DLD1 (cell line): ENCODE data around the gene RGS9.

ENCODE experiments used
- in situ Hi-C: cut with HindIII; loops from 2 replicates; pipeline ENCODE4 v1.10.0; 2017; ENCODE audit warnings: low sequenced_read_pairs

The RGS9 gene

GRCh38 chr17:65202844-65203571, 65.8 kb downstream of the RGS9 start:
- in situ Hi-C loops = loop anchor here (25.0 kb wide), 1 partner anchor 266 kb away; no protein-coding TSS in a partner anchor

- in situ Hi-C loops = loop anchor here (25.0 kb wide), 1 partner anchor 267 kb away; no protein-coding TSS in a partner anchor
These were observed 66.8 kb downstream of the RGS9 start for GRCh38 chr17:65204001-65204400.

GRCh38 chr17:65205655-65206054, 68.5 kb downstream of the RGS9 start:
- in situ Hi-C loops = loop anchor here (5.0 to 25.0 kb wide), 2 partner anchors 98 to 268 kb away; no protein-coding TSS in a partner anchor

GRCh38 chr17:65207448-65207847, 70.3 kb downstream of the RGS9 start:
- in situ Hi-C loops = loop anchor here (5.0 to 25.0 kb wide), 2 partner anchors 100 to 270 kb away; no protein-coding TSS in a partner anchor

GRCh38 chr17:65208717-65209116, 71.5 kb downstream of the RGS9 start:
- in situ Hi-C loops = loop anchor here (5.0 to 25.0 kb wide), 2 partner anchors 101 to 271 kb away; no protein-coding TSS in a partner anchor

- in situ Hi-C loops = loop anchor here (25.0 kb wide), 1 partner anchor 281 kb away; no protein-coding TSS in a partner anchor
These were observed 81.1 kb downstream of the RGS9 start for GRCh38 chr17:65218261-65218660.

GRCh38 chr17:65219124-65219523, 82.0 kb downstream of the RGS9 start:
- in situ Hi-C loops = loop anchor here (25.0 kb wide), 1 partner anchor 282 kb away; no protein-coding TSS in a partner anchor

GRCh38 chr17:65219707-65220106, 82.5 kb downstream of the RGS9 start:
- in situ Hi-C loops = loop anchor here (25.0 kb wide), 1 partner anchor 282 kb away; no protein-coding TSS in a partner anchor

- in situ Hi-C loops = loop anchor here (25.0 kb wide), 1 partner anchor 283 kb away; no protein-coding TSS in a partner anchor
These were observed 83.6 kb downstream of the RGS9 start for GRCh38 chr17:65220732-65221131.

- in situ Hi-C loops = loop anchor here (25.0 kb wide), 1 partner anchor 285 kb away; no protein-coding TSS in a partner anchor
These were observed 85.1 kb downstream of the RGS9 start for GRCh38 chr17:65222214-65222738.

GRCh38 chr17:65225061-65225460, 87.9 kb downstream of the RGS9 start:
- in situ Hi-C loops = no loop called here

- in situ Hi-C loops = no loop called here
These were observed 89.1 kb downstream of the RGS9 start for GRCh38 chr17:65226227-65226626.

GRCh38 chr17:65227637-65228036, 90.5 kb downstream of the RGS9 start:
- in situ Hi-C loops = no loop called here

GRCh38 chr17:65228287-65228686, 91.1 kb downstream of the RGS9 start:
- in situ Hi-C loops = no loop called here

GRCh38 chr17:65228734-65229620, 91.8 kb downstream of the RGS9 start:
- in situ Hi-C loops = no loop called here

- in situ Hi-C loops = no loop called here
These were observed 92.4 kb downstream of the RGS9 start for GRCh38 chr17:65229621-65229995.

GRCh38 chr17:65230040-65230439, 92.9 kb downstream of the RGS9 start:
- in situ Hi-C loops = no loop called here

- in situ Hi-C loops = no loop called here
These were observed 93.9 kb downstream of the RGS9 start for GRCh38 chr17:65231086-65231485.

GRCh38 chr17:65231662-65232335, 94.6 kb downstream of the RGS9 start:
- in situ Hi-C loops = no loop called here

GRCh38 chr17:65235284-65235683, 98.1 kb downstream of the RGS9 start:
- in situ Hi-C loops = no loop called here
